Measurements from ENCODE around the gene MLPH.

Gene MLPH

DNA sequence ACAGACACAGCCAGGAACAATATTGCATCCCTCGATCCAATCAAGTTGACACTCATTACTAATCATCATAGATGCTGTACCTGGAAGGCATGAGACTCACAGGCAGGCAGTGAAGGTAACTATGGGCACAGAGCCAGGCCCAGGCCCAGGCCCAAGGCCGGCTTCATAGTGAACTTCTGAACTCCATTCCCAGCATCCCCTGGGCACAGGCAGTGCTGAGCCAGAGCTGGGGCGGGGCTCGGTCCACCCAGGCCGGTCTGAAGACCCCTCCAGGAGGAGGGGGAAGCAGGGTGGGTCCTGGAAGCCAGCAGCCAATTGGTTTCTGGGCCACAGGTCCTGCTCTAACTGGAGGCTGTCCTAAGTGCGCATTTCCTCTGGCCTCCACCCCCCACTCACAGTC is 37.6 kb downstream of the MLPH start:
- DNase-seq (ENCODE audit: low read depth in 2 of 2): no peak

DNA sequence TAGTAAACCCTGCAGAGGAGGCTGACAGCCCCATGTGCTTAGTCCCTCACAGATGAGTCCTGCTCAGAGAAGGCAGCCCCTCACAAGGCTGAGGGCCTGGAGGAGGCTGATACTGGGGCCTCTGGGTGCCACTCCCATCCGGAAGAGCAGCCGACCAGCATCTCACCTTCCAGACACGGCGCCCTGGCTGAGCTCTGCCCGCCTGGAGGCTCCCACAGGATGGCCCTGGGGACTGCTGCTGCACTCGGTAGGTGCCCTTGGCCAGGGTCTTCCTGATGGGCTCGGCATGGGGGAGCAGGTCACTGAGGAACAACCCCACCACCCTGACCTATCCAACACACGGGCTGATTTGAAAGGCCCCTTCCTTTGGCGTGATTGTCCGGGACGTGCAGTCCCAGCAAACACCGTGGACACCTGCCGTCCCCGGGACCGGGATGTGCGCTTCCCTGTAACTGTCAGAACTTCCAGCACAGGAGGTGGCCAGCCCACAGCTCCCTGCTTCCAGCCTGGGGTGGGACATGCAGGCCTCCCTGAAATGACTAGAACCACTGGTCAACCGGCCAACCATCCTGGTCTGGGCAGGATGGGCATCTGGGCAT is 38.6 kb downstream of the MLPH start:
- DNase-seq (ENCODE audit: low read depth in 2 of 2): no peak

DNA sequence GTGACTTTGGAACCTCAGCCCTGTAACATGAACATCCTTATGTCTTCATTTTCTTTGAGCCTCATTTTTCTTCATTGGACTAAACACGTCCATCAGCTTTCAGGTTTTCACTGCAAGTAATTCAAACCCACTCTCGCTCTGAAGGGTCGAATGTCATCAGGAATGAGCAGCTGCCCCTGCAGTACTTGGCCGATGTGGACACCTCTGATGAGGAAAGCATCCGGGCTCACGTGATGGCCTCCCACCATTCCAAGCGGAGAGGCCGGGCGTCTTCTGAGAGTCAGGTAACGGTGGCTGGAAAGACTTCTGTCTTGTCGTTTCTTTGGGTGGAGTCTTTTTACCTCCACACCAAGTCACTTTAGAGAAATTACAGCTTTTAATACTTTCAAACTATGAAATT is 40.2 kb downstream of the MLPH start:
- no peak for DNase-seq (ENCODE audit: low read depth in 2 of 2)

DNA sequence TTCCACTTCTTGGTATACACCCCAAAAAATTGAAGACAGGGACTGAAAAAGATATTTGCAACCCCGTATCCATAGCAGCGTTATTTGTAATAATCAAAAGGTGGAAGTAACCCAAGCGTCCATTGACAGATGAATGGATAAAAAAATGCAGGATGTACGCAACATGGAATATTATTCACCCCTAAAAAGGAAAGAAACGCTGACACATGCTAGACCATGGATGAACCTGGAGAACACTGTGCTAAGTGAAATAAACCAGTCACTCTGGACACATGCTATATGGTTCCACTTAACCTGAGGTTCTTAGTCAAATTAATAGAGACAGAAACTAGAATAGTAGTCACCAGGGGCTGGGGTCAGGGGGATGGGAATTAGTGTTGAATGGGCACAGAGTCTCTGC is 40.7 kb downstream of the MLPH start:
- DNase-seq (ENCODE audit: low read depth in 2 of 2): no peak

DNA sequence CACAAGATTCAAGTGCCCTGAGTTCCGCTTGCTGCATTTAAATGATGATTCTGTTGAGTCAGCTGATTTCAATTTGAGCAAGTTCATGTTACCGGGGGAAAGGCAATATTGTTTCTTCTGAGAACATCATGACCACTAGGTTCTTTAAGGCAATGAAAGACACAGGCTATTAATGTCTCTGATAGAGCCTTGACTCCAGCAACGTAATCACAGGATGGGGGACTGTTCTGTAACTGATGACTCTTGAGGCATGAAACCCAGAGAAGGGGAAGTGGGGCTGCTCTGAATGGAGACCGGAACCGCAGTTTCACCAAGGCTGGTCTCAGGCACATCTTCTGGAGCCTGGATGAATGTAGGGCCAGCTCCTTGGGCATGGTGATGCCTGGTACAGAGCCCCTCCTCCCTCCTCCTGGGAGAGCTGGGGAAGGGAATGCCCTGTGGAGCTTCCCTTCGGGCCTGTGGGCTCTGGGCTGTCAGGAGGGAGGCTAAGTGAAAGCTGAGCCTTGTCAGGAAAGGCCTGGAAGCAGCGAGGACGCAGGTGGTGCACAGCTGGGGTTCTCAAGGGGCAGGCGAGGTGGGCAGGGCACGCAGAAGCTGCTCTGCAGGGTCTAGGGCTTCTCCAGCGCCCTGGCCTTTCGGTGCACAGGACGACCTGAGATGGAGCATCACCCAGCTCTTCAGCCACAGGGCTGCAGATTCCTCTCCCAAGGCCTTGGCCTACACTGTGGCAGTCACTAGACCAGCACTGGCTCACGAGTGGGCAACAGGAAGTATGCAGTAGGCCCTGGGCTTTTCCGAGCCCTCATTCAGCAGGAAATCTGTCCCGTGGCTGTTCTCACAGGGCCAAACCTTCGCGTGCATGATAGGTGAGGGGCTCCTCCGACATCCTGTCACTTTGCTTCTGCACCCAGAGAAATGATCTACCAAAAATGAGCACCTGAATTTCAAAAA is 42.7 kb downstream of the MLPH start:
- no peak for DNase-seq (ENCODE audit: low read depth in 2 of 2)

DNA sequence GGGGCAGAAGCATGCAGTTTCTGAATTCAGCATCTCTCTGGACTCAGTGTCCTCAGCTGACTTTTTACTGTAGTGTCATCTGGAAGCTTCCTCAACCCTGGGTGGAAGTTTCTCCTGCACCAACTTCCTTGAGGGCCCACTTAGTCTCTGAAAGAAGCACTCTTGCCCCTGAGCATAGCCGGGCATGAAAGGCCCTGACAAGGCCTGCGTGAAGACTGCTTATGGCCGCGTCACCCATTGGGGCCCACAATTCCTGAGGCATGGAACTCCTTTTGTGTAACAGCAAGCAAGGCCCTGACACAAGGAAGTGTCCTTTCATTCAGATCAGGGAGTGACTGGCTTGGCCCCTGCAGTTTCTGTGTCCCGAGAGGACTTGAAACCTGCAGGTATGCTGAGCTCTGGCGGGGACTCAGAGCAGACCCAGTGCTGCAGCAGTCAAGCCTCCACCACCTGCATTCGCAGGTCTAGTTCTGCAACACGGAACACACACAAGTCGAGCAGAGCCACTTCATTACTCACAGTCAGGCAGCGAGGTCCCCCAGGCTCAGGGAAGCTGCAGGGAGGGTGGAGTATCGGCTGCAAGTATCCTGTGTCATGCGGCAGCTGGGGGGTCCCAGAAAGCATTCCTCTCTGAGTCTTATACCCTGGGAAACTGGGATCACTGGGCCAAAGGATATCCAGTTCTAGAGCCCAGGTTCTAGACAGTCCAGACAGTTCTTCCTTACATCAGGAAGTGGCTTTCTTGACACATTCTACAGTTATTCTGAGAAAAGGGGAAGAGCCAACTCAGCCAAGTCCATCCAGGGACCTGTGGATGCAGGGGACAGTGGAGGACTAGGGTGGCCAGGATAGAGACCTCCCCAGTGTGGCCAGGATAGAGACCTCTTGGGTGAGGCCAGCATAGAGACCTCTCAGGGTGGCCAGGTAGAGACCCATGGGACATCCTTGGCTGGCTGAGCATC is 43.7 kb downstream of the MLPH start:
- no peak for DNase-seq (ENCODE audit: low read depth in 2 of 2)

DNA sequence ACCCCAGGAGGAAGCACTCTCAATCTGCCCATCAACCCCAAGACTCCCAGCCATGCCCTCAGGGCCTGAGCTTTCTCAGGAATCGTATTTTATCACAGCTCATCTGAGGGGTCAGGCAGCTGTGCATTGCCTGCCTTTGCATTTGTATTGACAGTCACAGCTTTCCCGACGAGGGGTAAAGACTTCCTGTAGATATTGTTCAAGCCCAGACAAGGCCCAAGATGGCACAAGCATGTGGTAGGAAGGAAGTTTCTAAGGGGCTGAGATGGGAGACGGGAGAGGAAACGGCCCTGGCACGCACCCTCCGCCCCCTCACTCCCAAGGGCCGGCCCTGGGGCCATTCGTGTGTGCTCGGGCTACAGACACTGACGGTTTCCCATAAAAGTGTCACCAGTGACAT is 45.1 kb downstream of the MLPH start:
- DNase-seq (ENCODE audit: low read depth in 2 of 2): no peak

DNA sequence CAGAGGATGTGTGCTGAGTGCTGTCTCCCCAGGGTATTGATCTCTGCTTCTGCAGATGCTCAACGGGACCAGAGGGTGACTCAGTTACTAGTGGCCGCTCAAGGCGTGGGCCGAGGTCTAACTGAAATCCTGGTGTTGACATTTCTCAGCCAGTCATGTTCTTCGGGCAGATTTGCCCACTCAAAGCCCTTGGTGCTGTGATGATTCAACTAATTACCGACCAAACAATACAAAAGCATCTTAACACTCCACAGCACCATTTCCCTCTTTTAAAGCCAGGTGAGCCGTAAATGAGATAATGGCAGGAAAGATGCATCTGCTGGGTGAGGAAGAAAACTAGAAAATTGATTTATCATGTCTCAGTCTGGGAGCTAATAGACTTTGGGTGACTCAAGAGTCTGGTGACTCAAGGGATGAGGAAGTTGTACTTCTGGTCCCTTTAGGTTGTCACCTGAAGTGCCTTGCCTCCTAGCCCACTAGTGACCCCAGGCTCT is 46.7 kb downstream of the MLPH start:
- no peak for DNase-seq (ENCODE audit: low read depth in 2 of 2)

DNA sequence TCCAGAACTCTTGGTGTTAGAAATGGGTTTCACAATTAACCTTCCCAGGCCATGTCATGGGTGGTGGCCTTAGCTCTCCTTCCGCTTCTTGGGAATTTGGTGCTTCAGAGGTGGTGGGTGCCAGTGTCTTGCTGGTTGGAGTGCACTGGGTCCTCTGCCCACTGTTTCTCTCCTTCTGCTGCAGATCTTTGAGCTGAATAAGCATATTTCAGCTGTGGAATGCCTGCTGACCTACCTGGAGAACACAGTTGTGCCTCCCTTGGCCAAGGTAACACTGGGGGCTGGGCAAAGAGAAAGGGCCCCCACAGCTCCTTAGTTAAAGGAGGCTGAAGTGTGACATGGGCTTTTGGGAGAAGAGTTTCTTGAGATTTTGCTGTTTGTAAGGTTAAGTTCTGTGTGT is 47.3 kb downstream of the MLPH start:
- DNase-seq (ENCODE audit: low read depth in 2 of 2): no peak

DNA sequence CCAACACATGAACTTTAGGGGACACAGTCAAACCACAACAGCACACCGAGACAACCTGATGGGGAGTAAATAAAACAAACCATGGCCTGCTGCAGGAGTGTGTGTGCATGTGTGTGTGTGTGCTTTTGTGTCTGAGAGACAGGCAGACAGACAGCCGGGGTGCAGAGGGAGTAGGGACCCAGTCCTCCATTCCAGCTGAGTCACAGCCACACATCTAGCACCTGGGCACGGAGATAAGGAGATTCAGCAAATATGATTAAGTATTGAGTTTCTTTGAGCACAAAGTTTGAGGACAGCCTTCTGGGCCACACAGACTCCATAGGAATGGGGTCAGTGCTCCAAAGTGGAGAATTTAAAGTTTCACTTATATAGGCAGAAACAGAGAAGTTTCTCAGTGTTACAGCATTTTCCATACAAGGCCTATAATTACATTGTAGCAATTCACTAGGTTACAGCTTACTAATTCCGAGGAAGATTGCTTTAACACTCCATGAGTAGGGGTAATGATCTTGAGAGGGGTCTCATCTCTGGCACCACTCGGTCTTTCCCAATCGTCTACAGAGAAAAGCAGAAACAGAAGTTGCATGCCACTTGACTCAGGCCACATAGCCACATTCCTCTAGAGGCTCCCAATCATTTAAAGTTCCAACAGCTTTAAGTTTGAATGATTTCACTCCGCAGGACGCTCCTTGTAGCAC is 48.5 kb downstream of the MLPH start:
- no peak for DNase-seq (ENCODE audit: low read depth in 2 of 2)

DNA sequence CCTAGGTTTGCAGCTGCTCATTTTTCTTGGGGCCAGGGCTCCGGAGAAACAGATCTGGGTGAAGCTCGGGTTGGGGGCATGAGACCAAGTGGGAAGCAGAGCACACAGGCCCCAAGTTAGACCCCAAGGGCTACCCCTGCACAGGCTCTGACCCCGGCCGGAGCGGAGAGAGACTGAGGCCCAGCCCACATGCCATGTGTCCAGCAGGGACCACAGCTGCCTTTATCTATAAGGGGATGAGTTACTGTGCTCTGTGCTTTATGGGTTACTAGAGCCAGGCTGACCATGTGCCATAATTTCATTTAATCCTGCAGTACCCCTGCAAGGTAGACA is 49.0 kb downstream of the MLPH start:
- DNase-seq (ENCODE audit: low read depth in 2 of 2): no peak

DNA sequence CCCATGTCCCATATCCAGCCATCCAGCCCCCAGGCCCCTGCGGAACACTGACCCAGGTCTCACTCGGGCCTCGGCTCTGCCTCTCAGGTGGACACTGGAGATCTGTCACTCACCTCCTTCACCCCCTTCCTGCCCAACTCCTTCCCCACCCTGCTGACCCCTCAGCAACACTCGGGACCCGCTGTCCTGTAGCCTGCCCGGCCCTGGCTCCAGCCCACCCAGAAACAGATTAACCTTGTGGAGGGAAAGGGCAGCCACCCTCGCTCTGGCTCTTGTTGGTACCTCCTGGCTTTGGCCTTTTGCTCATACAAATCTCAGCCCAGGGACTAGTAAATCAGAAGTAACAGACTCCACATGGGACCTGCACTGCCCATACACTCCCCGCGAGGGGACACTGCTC is 49.6 kb downstream of the MLPH start:
- no peak for DNase-seq (ENCODE audit: low read depth in 2 of 2)

DNA sequence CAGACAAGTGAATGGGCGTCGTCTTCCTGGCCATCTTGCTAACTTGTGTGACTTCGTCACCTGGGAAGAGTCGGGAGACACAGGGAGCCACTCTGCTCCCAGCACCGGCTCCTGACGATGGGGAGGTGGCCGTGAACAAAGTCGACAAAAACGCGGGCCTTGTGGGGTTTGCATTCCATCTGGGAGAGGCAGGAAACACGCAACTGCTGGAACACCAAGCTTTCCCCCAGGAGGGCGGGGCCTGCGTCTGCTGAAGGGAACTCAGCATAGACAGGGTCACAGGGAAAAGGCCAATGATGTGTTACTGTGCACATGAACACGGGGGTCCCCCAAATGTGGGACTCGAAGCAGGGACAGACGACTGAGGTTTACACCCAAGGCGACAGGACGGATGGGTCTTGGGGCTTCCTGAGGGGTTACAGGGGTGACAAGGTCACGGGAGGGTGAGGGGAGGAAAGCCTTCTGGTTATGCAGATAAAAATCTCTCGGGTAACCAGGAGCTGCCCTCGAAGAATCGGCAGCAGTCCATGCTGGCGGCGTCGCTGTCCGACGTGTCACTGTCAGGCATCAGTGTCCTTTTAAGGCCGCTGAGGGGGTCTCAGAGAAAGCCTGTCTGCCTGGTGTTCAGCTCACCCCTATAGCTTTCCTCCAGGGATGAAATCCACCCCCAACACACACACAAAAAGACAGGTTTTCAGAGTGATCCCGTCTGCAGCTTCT is 51.1 kb downstream of the MLPH start:
- DNase-seq (ENCODE audit: low read depth in 2 of 2): no peak

DNA sequence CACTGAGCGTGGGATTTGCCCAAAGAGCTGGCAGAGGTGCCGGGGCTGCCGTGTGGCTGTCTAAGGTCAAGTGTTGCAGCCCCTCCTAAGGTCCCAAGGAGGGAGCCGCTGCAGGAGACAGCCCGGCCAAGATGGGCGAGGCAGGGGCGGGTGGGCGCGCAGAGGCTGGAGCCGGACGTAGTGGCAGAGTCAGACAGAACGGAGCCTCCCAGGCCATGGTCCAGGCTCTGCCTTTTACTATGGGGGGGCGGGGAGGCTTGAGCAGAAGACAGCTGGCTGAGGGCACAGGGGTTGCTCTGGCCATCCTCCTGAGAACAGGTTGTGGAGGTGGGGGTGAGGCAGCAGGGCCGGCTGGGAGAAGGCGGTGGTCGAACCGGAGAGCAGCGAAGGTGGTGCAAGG is 51.9 kb downstream of the MLPH start:
- no peak for DNase-seq (ENCODE audit: low read depth in 2 of 2)

DNA sequence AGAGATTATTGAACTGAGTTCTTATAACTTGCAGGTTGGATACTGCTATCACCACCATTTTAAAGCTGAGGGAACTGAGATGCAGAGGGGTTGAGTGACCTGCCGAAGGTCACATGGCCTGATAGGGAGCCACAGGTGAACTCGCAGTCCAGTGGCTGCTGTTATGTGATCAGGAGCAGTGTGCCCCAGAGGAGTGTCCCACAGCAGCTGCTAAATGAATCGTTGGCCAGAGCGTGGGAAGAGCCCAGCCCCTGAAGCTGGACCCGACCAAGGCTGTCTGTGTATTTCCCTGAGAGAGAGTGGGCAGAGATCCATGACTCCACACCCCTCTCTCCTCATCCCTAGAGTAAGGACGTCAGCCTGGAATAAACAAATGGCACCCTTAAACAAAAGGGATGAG is 52.6 kb downstream of the MLPH start:
- DNase-seq (ENCODE audit: low read depth in 2 of 2): no peak

DNA sequence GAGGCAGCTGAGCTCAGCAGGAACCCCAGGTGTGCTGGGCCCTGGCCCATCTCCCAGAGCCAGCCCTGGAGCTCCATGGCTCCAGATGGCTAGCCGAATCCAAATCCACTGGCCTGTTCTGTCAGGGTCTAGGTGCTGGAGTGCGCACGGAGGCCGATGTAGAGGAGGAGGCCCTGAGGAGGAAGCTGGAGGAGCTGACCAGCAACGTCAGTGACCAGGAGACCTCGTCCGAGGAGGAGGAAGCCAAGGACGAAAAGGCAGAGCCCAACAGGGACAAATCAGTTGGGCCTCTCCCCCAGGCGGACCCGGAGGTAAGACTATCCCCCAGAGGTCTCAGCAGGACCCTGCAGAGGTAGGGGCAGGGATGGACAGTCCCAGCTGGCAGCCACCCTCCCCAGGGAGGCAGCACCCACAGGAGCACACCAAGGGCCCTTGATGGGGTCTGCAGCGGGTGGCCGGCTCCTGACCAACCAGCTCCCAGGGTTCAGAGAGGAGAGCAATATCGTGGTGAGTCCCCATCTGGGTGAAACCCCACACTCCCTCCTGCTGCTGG is 53.2 kb downstream of the MLPH start:
- no peak for DNase-seq (ENCODE audit: low read depth in 2 of 2)

DNA sequence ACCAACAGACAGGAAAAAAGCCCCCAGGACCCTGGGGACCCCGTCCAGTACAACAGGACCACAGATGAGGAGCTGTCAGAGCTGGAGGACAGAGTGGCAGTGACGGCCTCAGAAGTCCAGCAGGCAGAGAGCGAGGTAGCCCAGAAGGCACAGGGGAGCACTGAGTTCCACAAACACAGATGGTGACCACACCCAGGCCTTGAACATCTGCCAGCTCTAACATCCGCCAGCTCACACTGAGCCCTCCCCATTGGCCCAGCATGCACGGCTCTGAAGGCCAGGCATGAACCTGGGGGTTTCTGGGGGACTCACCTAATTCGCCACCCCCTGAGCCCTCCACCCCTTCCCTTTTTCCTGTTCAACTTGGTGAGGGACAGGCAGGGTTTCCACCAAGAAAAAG is 53.8 kb downstream of the MLPH start:
- DNase-seq (ENCODE audit: low read depth in 2 of 2): peak; percentile 11 to 18

DNA sequence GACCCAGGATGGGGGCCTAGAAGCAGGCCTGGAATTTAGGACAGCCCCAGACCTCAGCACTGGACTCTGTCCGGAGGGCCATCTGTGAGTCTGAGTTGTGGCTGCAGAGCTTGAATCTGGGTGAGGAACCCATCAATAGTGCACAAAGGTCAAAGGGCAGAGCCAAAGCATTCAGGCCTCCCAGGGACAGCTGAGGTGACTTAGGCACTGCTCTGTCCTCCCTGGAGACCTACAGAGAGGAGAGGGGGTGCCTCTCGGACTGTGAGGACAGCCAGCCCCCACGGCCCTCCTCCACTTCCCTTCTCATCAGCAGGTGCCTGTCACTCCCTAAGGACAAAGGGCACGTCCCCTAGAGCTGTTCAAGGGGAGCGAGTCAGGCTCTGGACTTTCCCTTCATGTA is 54.2 kb downstream of the MLPH start:
- no peak for DNase-seq (ENCODE audit: low read depth in 2 of 2)

DNA sequence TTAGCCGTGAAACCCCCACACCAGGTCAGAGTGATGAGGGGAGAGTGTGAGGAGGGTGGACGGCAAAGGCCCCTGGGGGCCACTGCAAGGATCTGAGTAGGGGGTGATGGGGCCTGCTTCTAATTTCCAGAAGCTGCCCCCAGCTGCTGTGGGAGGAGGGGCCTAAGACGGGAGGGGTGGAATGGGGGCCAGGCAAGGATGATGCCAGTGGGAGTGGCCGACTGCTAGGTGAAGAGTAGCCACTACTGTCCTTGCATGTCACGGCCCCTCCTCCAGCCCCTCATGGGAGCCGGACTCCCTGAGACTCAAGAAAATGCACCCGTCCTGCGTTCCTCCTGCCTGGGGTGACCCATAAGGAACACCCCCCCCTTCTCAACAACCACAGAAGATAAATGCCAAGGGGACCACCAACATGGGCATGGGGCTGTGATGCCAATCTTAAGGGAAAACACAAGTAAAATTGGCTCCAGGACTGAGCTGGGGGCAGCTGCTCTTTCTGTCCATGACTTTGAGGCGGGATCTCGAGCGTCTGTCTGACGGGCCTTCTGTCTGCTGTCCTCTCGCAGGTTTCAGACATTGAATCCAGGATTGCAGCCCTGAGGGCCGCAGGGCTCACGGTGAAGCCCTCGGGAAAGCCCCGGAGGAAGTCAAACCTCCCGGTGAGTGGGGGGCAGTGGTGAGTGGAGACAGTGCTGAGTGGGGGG is 55.1 kb downstream of the MLPH start:
- DNase-seq (ENCODE audit: low read depth in 2 of 2): no peak

Data from fibroblast of skin of left quadriceps (primary cell).